GM18858 (cell line): ENCODE results near the gene KXD1.
"Not testable (repeated sequence)": the region's sequence is repeated elsewhere in the genome, so short reads cannot be mapped to it uniquely, and the experiment has no call there.

Experiments
- ATAC-seq: cut with Tn5 transposase; IDR thresholded peaks from one replicate; pipeline ENCODE4 v1.9.1; 2021; ENCODE audit not compliant: unreplicated experiment

KXD1 gene

GRCh38 chr19:18557411-18558201 is at the start of gene KXD1:
Gene KXD1, plus strand, starts transcription at chr19:18557870. Its CDS starts 4,187 bp downstream, at chr19:18562057.
- peak; percentile 84 for ATAC-seq

- ATAC-seq = no peak
Observed at GRCh38 chr19:18508585-18508984, 49.1 kb upstream of the KXD1 start.

GRCh38 chr19:18510216-18510615 is 47.5 kb upstream of the KXD1 start:
- no peak for ATAC-seq

- no peak for ATAC-seq
Observed at GRCh38 chr19:18513868-18514267, 43.8 kb upstream of the KXD1 start.

- no peak for ATAC-seq
Observed at GRCh38 chr19:18514800-18515682, 42.6 kb upstream of the KXD1 start.

GRCh38 chr19:18515959-18516358 is 41.7 kb upstream of the KXD1 start:
- ATAC-seq = no peak

- ATAC-seq = no peak
Observed at GRCh38 chr19:18517606-18518005, 40.1 kb upstream of the KXD1 start.

- ATAC-seq = no peak
Observed at GRCh38 chr19:18518639-18519038, 39.0 kb upstream of the KXD1 start.

- ATAC-seq = no peak
Observed at GRCh38 chr19:18519962-18520847, 37.5 kb upstream of the KXD1 start.

- ATAC-seq = no peak
Observed at GRCh38 chr19:18520848-18521691, 36.6 kb upstream of the KXD1 start.

- ATAC-seq = no peak
Observed at GRCh38 chr19:18521692-18522123, 36.0 kb upstream of the KXD1 start, which contains the start of gene ELL. Gene ELL, minus strand, starts transcription at chr19:18522070. Its CDS starts 15 bp downstream, at chr19:18522055.

GRCh38 chr19:18522124-18522861 is 35.4 kb upstream of the KXD1 start:
- ATAC-seq = peak; percentile 76

- not testable (repeated sequence) for ATAC-seq
Observed at GRCh38 chr19:18522862-18523440, 34.7 kb upstream of the KXD1 start.

GRCh38 chr19:18523841-18524240 is 33.8 kb upstream of the KXD1 start:
- ATAC-seq = no peak

- ATAC-seq = no peak
Observed at GRCh38 chr19:18526316-18526715, 31.4 kb upstream of the KXD1 start.

GRCh38 chr19:18529782-18530181 is 27.9 kb upstream of the KXD1 start:
- no peak for ATAC-seq

GRCh38 chr19:18531485-18531884 is 26.2 kb upstream of the KXD1 start:
- no peak for ATAC-seq

- no peak for ATAC-seq
Observed at GRCh38 chr19:18532168-18532890, 25.3 kb upstream of the KXD1 start.
